Measurements from ENCODE around the gene TFE3.
A peak's percentile ranks its signal among the peaks of the same experiment; 100 is the strongest.
"Not testable (repeated sequence)": the region's sequence is repeated elsewhere in the genome, so short reads cannot be mapped to it uniquely, and the experiment has no call there.

TFE3 gene

DNA sequence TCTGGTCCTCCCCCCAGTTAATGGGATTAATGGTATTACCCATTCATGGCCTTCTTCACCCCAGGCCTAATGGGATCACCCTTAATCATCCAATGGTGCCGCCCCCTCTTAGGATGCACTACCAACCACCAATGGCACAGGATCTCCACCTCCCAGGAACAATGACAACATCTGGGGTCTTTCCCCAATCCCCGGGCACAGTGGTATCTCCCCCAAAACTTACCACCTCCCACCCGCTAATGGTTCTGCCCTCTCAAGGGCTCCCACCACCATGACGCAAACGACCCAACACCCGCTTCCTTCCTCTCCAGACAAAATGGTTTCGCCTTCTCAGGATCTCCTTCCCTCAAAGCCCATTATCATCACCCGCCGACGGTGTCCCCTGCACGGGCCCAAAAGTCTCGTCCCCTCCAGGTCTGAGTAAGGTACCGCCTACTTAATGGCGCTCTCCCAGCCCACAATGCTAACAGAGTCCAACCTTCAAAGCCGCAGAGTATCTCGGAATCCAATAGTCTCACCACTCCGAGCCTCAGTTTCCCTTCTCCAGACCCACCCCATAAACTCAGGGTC lies 41.6 kb downstream of the TFE3 start:
- DNase-seq (ENCODE audit: low read depth in 2 of 2): peak; percentile 29 to 40

DNA sequence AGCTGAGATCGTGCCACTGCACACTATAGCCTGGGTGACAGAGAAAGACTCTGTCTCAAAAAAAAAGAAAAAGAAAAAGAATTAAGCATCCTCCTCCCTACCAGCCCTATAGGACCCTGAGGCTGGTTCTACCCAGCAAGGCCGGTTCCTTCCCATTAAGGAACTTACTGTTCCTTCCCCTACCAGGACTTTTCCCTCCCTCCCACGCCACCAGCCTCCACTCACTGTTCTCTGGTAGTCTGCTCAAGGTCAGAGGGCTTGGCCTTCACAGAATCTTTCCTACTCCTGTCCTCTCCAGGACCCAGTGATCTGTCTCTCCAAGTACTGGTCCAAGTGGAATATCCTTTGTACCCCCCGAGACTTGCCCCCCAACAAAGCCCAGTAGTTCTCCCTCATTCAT lies 42.5 kb downstream of the TFE3 start:
- DNase-seq (ENCODE audit: low read depth in 2 of 2): no peak

DNA sequence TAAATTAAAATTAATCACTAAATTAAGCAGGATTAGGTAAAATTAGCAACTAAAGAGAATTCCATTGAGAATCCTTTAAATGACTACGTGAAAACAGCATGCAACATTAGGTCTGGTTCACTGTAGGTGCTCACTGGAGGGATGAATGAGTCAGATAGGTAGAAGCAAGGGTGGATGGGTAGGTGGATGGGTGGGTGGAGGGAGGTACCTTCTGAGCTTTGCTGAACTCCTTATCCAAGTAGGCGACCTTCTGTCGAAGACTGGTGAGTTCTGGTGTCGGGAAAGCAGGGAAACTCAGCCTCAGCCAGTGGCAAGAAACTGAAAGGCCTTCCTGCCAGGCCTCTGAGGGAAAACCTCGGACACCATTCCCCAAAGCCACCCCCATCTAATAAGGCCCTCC lies 44.1 kb downstream of the TFE3 start:
- DNase-seq (ENCODE audit: low read depth in 2 of 2): no peak

DNA sequence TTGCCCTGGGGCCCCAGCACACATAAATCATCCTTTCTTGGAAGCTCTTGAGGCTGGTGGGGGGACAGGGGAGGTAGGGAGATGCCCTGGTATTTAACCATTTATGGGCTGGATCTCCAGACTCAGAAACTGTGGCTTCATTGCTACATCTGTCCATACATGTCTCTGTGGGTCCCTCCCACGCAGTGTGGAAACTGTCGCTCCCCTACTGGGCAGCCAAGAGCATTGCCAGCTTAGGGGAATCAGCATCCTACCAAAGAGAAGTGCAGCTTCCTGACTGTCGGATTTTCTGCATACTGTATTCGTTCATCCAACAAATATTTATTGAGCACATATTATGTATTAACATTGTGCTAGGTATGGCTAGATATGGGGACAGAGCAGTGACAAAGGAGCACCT lies 44.8 kb downstream of the TFE3 start:
- no peak for DNase-seq (ENCODE audit: low read depth in 2 of 2)

DNA sequence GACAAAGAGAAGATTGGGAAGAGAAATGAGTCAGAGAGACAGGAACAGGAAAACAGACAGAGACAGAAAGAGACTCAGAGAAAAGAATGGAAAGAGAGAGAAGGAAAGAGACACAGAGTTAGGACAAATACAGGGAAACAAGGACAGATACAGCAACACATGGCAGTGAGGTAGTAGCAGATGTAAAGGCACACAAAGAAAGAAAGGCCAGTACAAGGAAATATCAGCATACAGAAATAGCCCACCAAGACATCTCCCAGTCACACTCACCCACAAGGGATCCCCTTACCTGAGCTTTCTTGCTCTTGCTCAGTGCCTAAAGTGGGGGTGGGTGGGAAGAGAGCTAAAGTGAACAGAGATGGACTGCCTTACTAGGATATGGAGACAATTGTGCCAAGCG lies 45.3 kb downstream of the TFE3 start:
- no peak for DNase-seq (ENCODE audit: low read depth in 2 of 2)

DNA sequence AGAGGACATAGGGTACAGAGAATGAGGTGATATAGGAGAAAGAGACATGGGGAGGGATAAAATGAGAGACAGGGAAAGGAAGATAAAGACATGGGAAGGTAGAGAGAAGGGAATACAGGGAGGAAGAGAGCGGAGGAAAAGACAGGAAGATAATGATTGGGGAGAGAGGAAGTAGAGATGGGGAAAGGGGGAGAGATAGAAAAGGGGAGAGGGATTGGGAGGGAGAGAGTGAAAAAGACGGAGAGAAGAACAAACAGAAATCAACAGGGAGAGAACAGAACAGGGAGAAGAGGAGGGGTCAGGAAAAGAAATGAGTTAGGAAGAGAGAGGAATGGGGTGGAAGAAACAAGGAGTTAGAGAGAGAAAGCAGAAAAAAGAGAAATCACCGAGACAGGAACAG lies 45.7 kb downstream of the TFE3 start:
- no peak for DNase-seq (ENCODE audit: low read depth in 2 of 2)

DNA sequence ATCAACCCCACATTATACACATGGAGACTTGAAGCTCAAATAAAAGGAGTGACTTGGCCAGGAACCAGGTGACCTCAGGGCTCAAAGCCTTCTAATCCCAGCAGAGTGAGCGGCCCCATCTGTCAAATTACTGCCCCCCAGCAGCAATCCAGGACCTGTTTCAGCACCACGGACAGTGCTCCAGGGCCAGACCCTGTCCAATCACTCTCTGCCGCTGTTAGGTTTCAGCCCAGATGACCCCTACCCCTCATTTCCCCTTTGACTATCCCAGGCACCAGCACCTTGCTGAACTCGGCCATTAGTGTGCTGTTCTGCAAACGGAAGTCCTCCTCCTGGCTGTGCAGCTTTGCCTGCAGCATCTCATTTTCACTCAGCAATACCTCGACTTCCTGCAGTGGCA lies 46.2 kb downstream of the TFE3 start:
- no peak for DNase-seq (ENCODE audit: low read depth in 2 of 2)

DNA sequence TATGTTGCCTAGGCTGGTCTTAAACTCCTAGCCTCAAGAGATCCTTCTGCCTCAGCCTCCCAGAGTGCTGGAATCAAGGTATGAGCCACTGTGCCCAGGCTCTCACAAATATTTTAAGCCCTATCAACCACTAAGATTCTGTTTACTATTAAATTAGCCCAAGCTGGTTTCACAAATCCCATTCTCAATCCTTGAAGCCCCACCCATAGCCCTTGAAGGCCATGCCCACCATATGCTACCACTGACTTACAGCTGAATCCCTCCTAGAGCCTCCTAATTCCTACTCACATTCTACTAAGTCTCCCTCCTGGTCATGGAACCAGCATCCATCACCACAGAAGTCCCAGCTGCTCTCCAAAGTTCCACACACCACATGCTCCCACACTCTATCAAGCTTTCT lies 50.8 kb downstream of the TFE3 start:
- no peak for DNase-seq (ENCODE audit: low read depth in 2 of 2)

DNA sequence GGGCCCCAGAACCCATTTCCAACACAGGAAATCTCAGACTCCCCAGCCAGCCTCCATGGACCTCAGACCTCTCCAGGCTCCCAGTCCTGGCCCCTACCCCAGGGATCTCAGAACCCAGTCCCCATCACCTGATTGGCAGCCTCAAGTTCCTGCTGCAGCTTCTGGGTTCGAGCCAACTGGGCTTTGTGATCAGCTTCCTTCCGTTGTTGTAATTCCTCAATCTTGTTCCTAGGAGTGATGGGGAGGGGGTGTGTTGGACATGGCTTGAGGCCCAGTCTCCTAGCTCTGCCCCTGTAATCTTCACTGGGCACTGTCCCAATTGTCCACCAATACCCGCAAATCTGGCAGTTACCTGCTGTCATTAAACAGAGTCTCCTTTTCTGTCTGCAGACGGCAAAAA lies 53.7 kb downstream of the TFE3 start:
- no peak for DNase-seq (ENCODE audit: low read depth in 2 of 2)

DNA sequence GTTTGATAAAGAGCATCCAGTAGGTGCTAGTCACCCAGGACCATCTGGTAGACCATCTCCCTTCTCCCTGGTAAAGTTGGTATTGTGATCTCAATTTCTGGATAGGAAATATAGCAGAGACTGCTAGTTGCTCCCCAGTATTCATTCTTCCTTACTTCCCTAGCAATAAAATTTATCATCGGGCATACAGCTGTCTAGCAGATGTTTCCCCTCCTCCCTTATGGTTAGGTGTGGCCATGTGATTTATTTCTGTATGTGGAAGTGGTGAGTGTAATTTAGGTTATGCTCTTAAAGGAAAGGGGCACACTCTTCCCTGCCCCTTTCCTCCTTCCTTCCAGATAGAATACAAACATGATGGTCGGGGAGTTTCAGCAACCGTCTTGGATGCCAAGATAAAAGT lies 59.3 kb downstream of the TFE3 start:
- DNase-seq (ENCODE audit: low read depth in 2 of 2): no peak

DNA sequence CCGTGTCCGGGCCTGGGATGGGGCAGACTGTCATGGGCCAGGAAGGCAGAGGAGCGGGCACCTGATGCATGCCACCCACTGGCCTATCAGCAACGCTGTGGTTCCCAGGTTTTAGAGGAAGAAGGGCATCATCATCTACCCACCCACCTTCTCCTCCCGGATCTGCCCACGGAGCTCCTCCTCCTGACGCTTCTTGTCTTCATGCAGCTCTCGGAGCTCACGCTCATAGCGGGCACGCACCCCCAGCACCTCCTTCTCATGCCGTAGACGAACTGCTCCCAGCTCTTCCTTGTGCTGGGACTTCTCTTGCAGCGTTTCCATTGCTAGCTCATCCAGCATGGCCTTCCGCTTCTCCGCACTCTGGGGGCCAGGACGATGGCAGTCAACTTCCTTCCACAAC lies 60.1 kb downstream of the TFE3 start:
- DNase-seq (ENCODE audit: low read depth in 2 of 2): no peak

DNA sequence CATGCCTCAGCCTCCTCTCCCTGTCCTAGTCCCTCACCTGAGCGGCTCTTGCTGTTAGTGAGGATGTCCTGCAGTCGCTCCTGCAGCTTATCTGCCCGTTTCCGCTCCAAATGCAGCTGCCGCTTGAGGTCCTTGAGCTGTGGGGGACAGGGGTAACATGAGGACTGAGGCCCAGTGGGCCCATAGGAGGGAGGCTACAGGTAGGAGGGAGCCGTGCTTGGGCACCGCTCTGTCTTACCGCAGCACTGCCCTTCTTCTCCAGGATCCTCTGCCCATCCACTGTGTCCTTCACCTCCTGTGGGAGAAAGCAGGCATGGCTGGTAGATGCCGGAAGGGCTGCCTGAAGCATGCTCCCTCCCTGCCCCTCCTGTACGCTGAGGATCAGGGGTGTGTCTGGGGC lies 62.0 kb downstream of the TFE3 start:
- no peak for DNase-seq (ENCODE audit: low read depth in 2 of 2)

DNA sequence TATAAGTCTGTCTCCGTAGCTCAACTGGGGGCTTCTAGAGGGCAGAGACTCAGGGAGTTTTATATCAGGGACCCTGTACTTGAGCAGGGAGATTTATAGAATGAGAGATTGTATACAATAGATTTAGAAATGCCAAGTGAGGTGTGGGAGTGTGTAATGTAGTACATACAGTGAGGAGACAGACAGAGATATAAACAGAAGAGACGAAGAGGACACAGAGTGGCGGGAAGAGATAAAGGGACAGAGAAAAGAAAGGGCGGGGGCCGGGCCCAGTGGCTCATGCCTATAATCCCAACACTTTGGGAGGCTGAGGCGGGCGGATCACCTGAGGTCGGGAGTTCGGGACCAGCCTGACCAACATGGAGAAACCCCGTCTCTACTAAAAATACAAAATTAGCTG lies 62.8 kb downstream of the TFE3 start:
- DNase-seq (ENCODE audit: low read depth in 2 of 2): not testable (repeated sequence)
